ENCODE results near the gene HOXA4. TPM values are rescaled to one million over a fixed set of nuclear protein-coding genes. Genes with fewer than 3 reads are reported as not detected.

Gene HOXA4
- total and polyA plus RNA-seq, 12 donors, result 0.20 to 1.2 (median 0.59) TPM; not detected in 4

GRCh38 chr7:27088002-27088922 lies 42.3 kb downstream of the HOXA4 start:
- WGBS, 2 donors, result 11 to 13% methylated on average over 59 to 68 of the region's 68 CpGs
- H3K4me1 ChIP-seq, result peaks cover 0 to 12% (median 0%) of the 10 kb centered on the region in 9 donors
- H3K27me3 ChIP-seq, result peaks cover 8 to 94% (median 88%) of the 10 kb centered on the region in 7 donors
- no peak for TF ChIP-seq CTCF (IDR thresholded peaks at IDR 0.05)
- DNase-seq (no peak), ATAC-seq (no peak)
- H3K4me3 ChIP-seq, result peak overlapping the region in 1 of 10 donors; percentile 10
- H3K9me3 ChIP-seq, result no peaks in the 10 kb centered on the region
- H3K36me3 ChIP-seq, result no peaks in the 10 kb centered on the region
- intact Hi-C loops (cut with DNase I), result no loop called here
- H3K27ac ChIP-seq, result no peak overlapping the region

- Histone ChIP-seq H3K27me3 (peaks cover 8 to 78% (median 55%) of the 10 kb centered on the region in 7 donors), H3K9me3 (no peaks in the 10 kb centered on the region), H3K4me1 (peaks cover 0 to 16% (median 0%) of the 10 kb centered on the region in 9 donors), H3K27ac (no peak overlapping the region), H3K4me3 (no peak overlapping the region), H3K36me3 (no peaks in the 10 kb centered on the region)
- no peak for TF ChIP-seq CTCF (IDR thresholded peaks at IDR 0.05)
- no peak for DNase-seq
- 72 to 77% methylated on average over 2 of the region's 2 CpGs for WGBS, 2 donors
- ATAC-seq, result no peak
- intact Hi-C loops (cut with DNase I), result no loop called here
Observed at GRCh38 chr7:27083646-27084045, 46.9 kb downstream of the HOXA4 start.

- Histone ChIP-seq H3K27ac (no peak overlapping the region), H3K9me3 (no peaks in the 10 kb centered on the region), H3K36me3 (no peaks in the 10 kb centered on the region), H3K27me3 (peaks cover 0 to 67% (median 40%) of the 10 kb centered on the region in 7 donors), H3K4me3 (no peak overlapping the region), H3K4me1 (peaks cover 0 to 5% (median 0%) of the 10 kb centered on the region in 9 donors)
- intact Hi-C loops (cut with DNase I), result no loop called here
- no peak for TF ChIP-seq CTCF (IDR thresholded peaks at IDR 0.05)
- ATAC-seq (no peak), DNase-seq (no peak)
- WGBS, 2 donors, result 78 to 82% methylated on average over 1 of the region's 1 CpG
Observed at GRCh38 chr7:27082171-27082570, 48.4 kb downstream of the HOXA4 start.

DNA sequence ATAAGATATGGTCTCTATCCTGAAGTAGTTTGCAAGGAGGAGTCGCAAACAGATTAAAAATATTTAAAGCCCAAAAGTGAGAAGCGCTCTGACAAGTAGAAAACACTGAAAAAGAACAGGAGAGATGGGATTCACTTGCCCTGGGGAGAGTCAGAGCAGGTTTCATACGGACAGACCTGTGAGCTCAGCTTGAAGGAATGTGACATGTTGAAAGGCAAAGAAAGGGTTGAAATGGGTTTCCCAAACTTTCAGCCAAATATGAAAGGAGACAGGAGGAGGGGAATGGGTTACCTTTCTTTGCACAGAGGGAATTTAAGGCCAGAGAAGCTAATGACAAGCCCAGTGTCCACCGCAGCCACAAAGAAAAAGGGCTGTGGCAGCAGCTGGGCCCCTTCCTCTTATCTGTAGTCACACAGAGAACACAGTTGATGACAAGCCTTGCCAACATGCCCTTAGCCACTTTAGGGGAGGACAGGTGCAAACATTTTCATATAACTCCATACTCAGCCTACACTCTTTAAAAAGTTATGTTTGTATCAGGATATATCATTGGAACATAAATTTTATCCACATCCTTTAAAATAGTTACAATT lies 49.6 kb downstream of the HOXA4 start:
- Histone ChIP-seq H3K27me3 (peaks cover 0 to 55% (median 29%) of the 10 kb centered on the region in 7 donors), H3K36me3 (no peaks in the 10 kb centered on the region), H3K4me3 (no peak overlapping the region), H3K9me3 (no peaks in the 10 kb centered on the region), H3K4me1 (peaks cover 0 to 5% (median 0%) of the 10 kb centered on the region in 9 donors), H3K27ac (no peak overlapping the region)
- no peak for TF ChIP-seq CTCF (IDR thresholded peaks at IDR 0.05)
- ATAC-seq (no peak), DNase-seq (no peak)
- intact Hi-C loops (cut with DNase I), result no loop called here
- WGBS, 2 donors, result 29 to 49% methylated on average over 4 of the region's 4 CpGs

Data from heart right ventricle (tissue), 16 donors.